Activated naive CD4-positive, alpha-beta T cell treated with anti-CD3 and anti-CD28 coated beads, Interleukin-2, amount 50 U/mL, for 16 hours (primary cell): Measurements from ENCODE around the gene ZNF772.

Source experiments
- DNase-seq: peaks from one replicate; pipeline ENCODE4 v3.0.0-alpha.2; 2020

Gene ZNF772

GRCh38 chr19:57435062-57435978, 42.0 kb downstream of the ZNF772 start, which contains the start of gene ZNF749:
Gene ZNF749, plus strand, starts transcription at chr19:57435325. Its CDS starts 254 bp downstream, at chr19:57435579.
- peak; percentile 97 for DNase-seq

DNA sequence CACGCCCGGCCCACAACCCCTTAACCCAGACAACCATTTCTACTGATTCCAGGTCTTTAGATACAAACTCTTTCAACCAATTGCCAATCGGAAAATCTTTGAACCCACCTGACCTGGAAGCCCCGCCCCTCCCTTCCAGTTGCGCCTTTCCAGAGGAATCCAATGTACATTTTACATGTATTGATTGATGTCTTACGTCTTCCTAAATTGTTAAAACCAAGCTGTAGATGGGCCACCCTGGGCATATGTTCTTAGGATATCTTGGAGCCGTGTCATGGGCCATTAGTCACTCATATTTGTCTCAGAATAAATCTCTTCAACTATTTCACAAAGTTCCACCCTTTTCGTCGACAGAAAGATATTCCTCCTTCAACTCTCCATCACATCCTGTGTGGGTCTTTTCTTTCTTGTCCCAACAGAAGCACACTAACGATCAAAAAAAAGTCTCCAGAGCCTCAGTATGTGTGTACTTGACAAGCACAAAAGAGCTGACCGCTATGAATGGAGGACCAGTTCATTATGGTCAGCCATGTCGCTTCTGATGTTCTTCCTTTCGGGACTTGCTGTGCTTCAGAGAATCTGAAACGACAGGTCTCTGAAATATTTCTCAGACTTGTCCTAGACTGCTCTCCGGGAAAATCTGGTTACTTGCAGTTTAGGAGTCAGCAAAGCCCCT, 42.8 kb downstream of the ZNF772 start:
- DNase-seq = no peak

DNA sequence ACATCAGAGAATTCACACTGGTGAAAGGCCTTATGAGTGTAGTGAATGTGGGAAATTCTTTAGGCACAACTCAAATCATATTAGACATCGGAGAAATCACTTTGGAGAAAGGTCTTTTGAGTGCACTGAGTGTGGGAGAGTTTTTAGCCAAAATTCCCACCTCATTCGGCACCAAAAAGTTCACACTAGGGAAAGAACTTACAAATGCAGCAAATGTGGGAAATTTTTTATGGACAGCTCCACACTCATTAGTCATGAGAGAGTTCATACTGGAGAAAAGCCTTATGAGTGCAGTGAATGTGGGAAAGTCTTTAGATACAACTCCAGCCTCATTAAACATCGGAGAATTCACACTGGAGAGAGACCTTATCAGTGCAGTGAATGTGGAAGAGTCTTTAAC, 56.3 kb downstream of the ZNF772 start:
- no peak for DNase-seq

DNA sequence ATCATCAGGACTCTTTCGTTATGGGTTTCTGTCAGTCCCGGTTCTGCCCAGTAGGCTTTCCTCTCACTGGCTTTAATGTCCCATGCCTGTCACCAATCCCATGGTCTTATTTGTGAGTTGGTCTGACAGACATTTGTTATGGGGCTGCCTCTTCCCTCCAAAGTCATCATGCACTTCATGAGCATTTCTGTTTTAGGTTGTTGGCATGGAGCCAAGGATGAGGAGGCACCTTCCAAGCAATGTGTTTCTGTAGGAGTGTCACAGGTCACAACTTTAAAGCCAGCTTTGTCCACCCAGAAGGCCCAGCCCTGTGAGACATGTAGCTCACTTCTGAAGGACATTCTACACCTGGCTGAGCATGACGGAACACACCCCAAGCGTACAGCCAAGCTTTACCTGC, 57.9 kb downstream of the ZNF772 start:
- DNase-seq = no peak
